ENCODE data around the gene CNTFR. TPM values are rescaled to one million over a fixed set of nuclear protein-coding genes. Genes with fewer than 3 reads are reported as not detected.

CNTFR gene
- total RNA-seq, 1 experiment from 2014 or later = not detected

DNA sequence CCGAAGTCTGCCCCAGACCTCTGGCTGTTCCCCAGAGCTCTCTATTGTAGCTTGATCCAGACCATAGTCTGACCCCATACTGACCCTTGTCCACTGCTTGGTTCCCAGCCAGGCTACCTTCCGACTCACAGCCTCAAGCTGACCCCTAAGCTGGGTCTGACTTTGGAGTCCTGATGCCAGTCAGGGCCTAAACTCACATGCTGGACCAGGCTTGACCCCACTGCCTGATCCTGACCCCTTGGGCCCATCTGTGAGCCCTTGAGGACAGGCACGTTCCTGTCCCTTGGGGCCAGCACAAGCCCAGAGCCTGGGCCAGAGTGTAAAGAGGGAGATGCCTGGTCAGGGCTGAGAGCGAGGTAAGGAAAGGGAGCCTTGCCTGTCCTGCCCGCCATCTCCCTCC lies 34.0 kb downstream of the CNTFR start:
- no peak overlapping the region for H3K27ac Mint-ChIP-seq (ENCODE audit: unreplicated experiment)
- H3K4me3 Mint-ChIP-seq (ENCODE audit: low read depth, unreplicated experiment) = no peak overlapping the region
- intact Hi-C loops (cut with micrococcal nuclease; ENCODE audit: unreplicated experiment) = no loop called here
- H3K4me1 Mint-ChIP-seq (ENCODE audit: low read depth, unreplicated experiment) = peaks cover 11% of the 10 kb centered on the region
- DNase-seq = no peak
- TF ChIP-seq, protein P1, sequence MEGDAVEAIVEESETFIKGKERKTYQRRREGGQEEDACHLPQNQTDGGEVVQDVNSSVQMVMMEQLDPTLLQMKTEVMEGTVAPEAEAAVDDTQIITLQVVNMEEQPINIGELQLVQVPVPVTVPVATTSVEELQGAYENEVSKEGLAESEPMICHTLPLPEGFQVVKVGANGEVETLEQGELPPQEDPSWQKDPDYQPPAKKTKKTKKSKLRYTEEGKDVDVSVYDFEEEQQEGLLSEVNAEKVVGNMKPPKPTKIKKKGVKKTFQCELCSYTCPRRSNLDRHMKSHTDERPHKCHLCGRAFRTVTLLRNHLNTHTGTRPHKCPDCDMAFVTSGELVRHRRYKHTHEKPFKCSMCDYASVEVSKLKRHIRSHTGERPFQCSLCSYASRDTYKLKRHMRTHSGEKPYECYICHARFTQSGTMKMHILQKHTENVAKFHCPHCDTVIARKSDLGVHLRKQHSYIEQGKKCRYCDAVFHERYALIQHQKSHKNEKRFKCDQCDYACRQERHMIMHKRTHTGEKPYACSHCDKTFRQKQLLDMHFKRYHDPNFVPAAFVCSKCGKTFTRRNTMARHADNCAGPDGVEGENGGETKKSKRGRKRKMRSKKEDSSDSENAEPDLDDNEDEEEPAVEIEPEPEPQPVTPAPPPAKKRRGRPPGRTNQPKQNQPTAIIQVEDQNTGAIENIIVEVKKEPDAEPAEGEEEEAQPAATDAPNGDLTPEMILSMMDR (IDR thresholded peaks at IDR 0.05; ENCODE audit: unreplicated experiment) = no peak
- no peaks in the 10 kb centered on the region for H3K36me3 Mint-ChIP-seq (ENCODE audit: insufficient read depth, unreplicated experiment)
- H3K9me3 Mint-ChIP-seq (ENCODE audit: low read depth, unreplicated experiment) = no peaks in the 10 kb centered on the region
- CTCF ChIA-PET = no interaction called here
- H3K27me3 Mint-ChIP-seq (ENCODE audit: unreplicated experiment) = peaks cover 54% of the 10 kb centered on the region
- BruUV-seq (replicated peaks) = no TSS peak

DNA sequence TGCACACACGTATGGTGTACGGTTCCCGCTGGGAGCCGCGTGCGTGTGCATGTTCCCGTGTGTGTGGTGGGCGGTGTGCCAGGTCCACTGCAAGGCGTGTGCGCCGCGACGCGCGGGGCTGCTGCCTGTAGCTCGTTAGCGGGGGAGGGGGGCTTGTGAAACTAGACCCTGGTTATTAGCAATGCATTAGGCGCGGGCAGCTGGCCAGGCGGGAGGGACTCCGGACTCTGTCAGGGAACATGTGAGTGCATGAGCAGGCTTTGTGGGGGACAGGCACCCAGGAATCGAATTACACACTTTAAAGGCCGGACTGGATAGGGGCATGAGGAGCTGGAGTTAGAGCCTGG lies 34.5 kb downstream of the CNTFR start:
- Mint-ChIP-seq H3K9me3 (ENCODE audit: low read depth, unreplicated experiment) (no peaks in the 10 kb centered on the region), H3K4me1 (ENCODE audit: low read depth, unreplicated experiment) (peaks cover 5% of the 10 kb centered on the region), H3K4me3 (ENCODE audit: low read depth, unreplicated experiment) (no peak overlapping the region), H3K27me3 (ENCODE audit: unreplicated experiment) (peaks cover 49% of the 10 kb centered on the region), H3K27ac (ENCODE audit: unreplicated experiment) (no peak overlapping the region), H3K36me3 (ENCODE audit: insufficient read depth, unreplicated experiment) (no peaks in the 10 kb centered on the region)
- CTCF ChIA-PET = no interaction called here
- intact Hi-C loops (cut with micrococcal nuclease; ENCODE audit: unreplicated experiment) = no loop called here
- TF ChIP-seq, protein P1 (IDR thresholded peaks at IDR 0.05; ENCODE audit: unreplicated experiment) = no peak
- no TSS peak for BruUV-seq (replicated peaks)
- DNase-seq = no peak

DNA sequence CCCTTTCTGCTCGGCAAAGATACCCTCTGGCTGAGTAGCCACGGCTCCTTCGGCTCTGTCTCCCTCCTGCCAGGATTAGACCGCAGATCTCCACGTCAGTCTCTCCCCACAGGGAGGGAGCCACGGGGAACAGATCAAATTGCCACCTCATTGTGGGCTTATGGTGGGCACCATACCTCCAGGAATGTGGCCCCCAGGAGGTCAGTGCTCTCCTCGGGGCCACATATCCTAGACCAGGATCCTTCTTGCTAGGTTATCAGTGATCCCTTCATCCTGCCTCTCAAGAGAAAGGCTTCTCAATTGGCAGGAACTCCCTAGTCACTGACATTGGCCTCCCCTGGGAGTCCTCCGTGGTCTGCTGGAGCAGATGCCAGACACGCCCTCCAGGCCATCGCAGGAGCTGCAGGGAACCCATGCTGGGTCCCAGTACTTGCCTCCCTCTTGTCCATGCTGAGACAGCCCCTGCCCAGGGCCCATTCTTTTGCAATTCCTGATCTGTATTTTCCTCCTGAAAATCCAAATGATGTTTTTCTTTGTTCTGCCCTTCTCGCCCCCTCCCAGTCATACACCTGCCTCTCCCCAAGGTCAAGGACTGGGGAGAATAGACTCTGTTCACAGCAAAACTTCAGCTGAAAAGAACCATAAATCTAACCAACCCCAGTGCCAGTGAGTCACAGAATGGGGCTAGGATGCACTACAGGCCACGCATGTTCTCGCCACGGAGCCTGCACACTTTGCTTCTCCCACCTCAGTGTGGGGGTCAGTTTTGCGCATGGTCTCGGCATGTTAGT lies 35.1 kb downstream of the CNTFR start:
- BruUV-seq (replicated peaks) = no TSS peak
- Mint-ChIP-seq H3K36me3 (ENCODE audit: insufficient read depth, unreplicated experiment) (no peaks in the 10 kb centered on the region), H3K9me3 (ENCODE audit: low read depth, unreplicated experiment) (no peaks in the 10 kb centered on the region), H3K27ac (ENCODE audit: unreplicated experiment) (no peak overlapping the region), H3K27me3 (ENCODE audit: unreplicated experiment) (peaks cover 45% of the 10 kb centered on the region), H3K4me3 (ENCODE audit: low read depth, unreplicated experiment) (no peak overlapping the region), H3K4me1 (ENCODE audit: low read depth, unreplicated experiment) (no peaks in the 10 kb centered on the region)
- TF ChIP-seq, protein P1 (IDR thresholded peaks at IDR 0.05; ENCODE audit: unreplicated experiment) = no peak
- no peak for DNase-seq
- intact Hi-C loops (cut with micrococcal nuclease; ENCODE audit: unreplicated experiment) = no loop called here
- CTCF ChIA-PET = no interaction called here

DNA sequence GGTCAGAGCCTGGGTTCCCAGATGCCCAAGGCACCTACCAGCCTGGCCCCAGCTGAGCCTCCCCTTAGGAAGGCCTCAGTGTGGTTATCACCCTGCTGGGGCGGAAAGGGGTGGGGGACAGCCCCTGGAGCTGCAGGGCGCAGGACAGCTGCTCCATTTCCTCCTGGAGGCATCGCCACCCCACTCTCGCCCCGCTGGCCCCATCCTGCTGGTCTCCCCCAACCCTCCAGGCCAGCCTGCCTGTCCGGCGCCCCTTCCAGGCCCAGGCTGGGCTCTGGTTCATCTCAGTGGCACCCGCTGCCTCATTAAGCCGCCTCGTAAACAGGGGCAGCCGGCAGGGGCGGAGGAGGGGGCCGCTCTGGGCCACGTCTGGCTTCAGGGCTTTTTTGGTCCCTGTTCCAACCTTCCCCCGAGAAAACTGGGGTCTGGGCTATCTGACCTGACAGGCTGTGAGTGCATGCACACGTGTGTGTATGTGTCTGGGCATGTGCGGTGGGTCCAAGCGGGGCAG lies 36.0 kb downstream of the CNTFR start:
- DNase-seq = no peak
- H3K36me3 Mint-ChIP-seq (ENCODE audit: insufficient read depth, unreplicated experiment) = no peaks in the 10 kb centered on the region
- H3K27ac Mint-ChIP-seq (ENCODE audit: unreplicated experiment) = no peak overlapping the region
- peaks cover 51% of the 10 kb centered on the region for H3K27me3 Mint-ChIP-seq (ENCODE audit: unreplicated experiment)
- H3K4me1 Mint-ChIP-seq (ENCODE audit: low read depth, unreplicated experiment) = no peaks in the 10 kb centered on the region
- intact Hi-C loops (cut with micrococcal nuclease; ENCODE audit: unreplicated experiment) = no loop called here
- BruUV-seq (replicated peaks) = no TSS peak
- no peak overlapping the region for H3K4me3 Mint-ChIP-seq (ENCODE audit: low read depth, unreplicated experiment)
- CTCF ChIA-PET = no interaction called here
- no peaks in the 10 kb centered on the region for H3K9me3 Mint-ChIP-seq (ENCODE audit: low read depth, unreplicated experiment)
- TF ChIP-seq, protein P1 (IDR thresholded peaks at IDR 0.05; ENCODE audit: unreplicated experiment) = no peak

Measured in Calu3 (cell line).